NCI-H2171 treated with DMSO at 0.1 percent for 48 hours (cell line): ENCODE data around the gene LGSN.
A peak's percentile ranks its signal among the peaks of the same experiment; 100 is the strongest.
"Not testable (repeated sequence)": the region's sequence is repeated elsewhere in the genome, so short reads cannot be mapped to it uniquely, and the experiment has no call there.

Experiments used
- DNase-seq: peaks from one replicate; lab custom pipeline; 2025; lab: John Stamatoyannopoulos, UW

The LGSN gene

DNA sequence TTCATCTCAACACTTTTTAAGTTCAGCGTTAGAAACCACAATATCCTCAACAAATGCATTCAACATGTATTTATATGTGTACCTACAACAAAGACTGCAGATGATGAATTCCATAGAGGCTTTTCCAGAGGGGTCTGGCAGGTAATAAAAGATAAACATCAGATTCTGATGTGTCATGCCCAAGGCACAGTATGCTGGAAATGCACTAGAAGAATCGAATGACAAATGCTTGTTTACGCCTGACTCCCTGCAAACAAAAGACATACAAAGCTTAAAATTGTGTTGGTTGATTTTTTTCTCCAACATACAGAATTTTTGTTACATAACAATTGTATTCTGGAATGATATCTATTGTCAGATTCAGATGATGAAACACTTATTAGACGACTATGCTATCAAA lies at the start of gene LGSN:
LGSN (minus strand) TSS at position 45 of the 400 bp plus-strand sequence; CDS start at position 5, 40 bp downstream.
- DNase-seq: no peak

DNA sequence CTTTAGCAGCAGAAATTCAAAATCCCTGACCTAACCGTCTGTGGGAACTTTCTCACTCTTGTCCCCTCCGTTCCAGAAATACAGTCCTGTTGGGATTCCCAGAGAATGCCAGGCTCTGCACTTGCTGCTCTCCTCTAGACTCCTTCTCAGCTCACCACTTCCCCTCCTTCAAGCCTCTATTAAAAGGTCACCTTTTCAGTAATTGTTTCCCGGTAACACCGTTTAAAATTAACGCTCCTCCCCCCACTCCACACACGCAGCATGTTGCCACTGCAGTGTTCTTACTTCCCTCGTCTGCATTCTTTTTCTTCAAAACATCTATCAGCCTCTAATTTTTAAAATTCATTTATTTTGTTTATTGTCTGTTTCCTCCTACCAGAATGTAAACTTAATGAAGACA lies 48.6 kb upstream of the LGSN start:
- DNase-seq: no peak

- DNase-seq: not testable (repeated sequence)
Observed at GRCh38 chr6:63362500-63363120, 42.8 kb upstream of the LGSN start.

GRCh38 chr6:63357384-63357783 lies 37.6 kb upstream of the LGSN start:
- DNase-seq: not testable (repeated sequence)

- DNase-seq: no peak
Observed at GRCh38 chr6:63355632-63356031, 35.8 kb upstream of the LGSN start.

DNA sequence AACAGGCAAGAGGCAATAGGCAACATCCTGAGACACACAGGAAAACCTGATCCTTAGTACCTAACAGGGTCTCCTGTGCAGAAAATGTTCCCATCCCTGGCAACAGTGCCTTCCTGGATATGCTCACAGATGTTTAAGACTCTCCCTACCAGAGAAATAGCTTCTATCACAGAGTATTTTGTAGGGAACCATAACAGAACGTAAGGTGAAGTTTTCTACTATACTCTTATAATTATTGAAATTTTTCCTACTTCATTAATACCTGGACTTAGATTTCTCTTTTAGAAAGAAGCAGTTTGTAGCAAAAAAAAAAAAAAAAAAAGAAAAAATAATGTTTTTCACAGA lies 33.5 kb upstream of the LGSN start:
- DNase-seq: no peak

DNA sequence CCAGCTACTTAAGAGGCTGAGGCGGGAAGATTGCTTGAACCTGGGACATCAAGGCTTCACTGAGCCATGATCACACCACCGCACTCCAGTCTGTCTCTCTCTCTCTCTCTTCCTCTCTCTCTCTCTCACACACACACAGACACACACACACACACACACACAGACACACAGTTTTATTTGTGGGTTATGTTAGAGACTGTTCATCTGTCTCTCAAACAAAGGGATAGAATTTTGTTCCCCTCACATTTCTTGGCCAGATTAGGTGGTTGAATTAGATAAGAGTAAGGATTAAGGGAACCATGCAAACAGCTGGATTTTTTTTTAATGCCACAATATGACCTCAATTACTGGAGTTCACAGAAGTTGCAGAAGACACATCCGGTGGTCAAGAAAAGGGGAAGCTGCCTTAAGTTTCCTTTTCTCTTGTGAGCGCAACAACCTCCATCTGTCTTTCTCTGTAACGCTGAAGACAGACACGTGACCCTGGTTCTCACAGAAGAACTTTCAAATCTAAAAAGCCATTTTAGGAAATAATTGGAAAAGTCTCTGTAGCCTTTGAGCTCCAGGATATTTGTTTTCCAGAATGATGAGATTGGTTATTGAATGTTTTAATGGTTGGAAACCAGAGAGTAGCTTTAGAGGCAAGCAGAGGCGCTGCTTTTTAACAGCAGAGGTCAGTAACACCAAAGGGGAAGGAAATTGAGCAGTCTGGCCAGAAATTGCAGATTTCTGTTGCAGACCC lies 32.9 kb upstream of the LGSN start:
- DNase-seq: no peak

DNA sequence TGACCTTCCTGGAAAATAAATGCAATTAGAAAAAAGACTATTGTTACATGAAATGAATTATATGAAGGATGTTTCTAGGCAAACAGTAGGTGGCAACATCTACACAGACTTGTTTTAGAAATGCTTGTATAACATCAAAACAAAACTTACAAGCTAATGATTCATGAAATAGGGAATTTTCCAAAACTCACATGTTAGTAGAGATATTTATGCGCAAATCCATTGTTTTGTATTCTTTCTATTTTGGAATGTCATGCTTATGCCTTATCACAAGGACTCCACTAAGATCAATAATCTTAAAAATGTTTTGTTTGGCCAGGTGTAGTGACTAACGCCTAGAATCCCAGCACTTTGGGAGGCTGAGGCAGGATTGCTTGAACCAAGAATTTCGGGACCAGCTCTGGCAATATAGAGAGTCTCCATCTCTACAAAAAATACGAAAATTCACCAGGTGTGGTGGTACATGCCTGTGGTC lies 32.3 kb upstream of the LGSN start:
- no peak for DNase-seq

DNA sequence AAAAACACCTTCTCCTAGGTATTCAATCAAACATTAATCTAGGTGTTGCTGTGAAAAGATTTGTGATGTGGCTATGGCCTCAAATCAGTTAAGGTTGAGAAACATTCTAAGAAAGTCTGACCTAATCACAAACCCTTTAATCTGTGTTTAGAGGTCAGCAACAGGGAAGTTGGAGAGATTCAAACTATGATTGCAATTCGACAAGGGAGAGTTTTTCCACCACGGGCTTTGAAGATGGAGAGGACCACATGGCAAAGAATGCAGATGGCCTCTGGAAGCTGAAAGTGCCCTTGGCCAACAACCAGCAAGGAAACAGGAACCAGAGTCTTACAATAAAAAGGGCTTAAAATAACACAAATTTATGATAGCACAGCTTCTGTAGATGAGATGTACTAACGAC lies 29.6 kb upstream of the LGSN start:
- DNase-seq: no peak

DNA sequence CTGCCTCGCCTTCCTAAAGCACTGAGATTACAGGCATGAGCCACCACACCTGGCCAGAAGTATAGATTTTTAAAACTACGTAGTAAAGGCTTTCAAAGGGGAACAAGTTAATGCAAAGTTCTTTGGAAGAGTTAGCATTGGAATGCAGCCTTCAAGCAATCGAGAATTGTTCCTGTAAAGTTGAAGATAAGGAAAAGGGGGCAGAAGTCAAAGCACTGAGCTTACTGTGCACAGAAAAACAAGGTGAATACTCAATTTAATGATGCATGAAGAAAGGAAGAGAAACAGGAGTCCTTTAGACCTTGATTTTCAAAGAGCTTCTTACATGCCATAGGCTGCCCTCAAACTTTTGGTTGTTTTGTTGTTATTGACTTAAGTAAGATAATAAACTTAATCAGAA lies 29.1 kb upstream of the LGSN start:
- DNase-seq: no peak

DNA sequence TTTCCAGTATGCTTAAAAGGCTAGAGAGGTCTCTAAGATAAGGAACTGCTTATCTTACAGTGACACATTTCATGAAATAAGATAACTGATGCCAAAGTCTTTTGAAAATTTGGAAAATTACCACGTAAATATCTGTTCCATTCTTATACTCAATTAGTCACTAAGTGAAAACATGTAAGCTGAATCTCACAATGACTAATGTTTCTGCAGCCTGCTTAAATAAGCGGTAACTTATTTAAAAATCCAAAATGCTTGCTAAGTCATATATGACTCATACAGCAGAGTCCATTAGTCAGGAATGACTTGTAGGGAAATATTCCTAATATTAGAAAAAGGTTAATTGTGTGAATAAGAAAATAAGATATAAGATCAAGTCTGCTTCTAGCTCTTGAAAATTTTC lies 27.8 kb upstream of the LGSN start:
- no peak for DNase-seq

DNA sequence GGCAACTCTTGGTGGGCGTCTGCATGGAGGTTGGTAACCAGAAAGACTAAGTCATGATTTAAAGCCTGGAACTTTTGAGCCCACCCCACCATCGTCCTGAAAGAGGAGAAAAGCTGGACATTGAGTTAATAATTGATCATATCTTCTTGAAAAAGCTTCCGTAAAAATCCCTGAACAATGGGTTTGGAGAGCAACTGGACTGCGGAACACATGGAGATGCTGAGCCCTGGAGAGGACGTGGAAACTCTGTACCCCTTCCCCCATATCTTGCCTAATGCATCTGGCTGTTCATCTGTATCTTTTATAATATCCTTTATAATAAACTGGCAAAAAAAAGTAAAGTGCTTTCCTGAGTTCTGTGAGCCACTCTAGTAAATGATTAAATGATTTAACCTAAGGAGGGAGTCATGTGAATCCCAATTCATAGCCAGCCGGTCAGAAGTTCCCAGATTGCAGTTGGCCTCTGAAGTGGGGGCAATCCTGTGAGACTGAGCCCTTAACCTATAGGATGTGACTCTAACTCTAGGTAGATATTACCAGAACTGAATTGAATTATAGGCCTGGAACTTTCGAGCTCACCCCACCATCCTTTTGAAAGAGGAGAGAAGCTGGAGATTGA lies 26.5 kb upstream of the LGSN start:
- no peak for DNase-seq

DNA sequence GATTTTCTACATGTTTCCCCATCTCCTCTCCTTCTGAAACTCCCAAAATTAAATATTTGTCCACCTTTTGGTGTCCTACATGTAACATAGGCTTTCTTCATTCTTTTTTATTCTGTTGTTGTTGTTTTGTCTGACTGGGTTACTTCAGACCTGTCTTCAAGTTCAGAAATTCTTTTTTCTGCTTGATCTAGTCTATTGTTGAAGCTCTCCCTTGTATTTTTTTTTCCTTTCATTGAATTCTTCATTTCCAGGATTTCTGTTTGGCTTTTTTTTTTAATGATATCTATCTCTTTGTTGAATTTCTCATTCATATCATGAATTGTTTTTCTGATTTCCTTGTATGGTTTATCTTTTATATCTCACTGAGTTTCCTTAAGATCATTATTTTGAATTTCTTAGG lies 20.6 kb upstream of the LGSN start:
- no peak for DNase-seq

DNA sequence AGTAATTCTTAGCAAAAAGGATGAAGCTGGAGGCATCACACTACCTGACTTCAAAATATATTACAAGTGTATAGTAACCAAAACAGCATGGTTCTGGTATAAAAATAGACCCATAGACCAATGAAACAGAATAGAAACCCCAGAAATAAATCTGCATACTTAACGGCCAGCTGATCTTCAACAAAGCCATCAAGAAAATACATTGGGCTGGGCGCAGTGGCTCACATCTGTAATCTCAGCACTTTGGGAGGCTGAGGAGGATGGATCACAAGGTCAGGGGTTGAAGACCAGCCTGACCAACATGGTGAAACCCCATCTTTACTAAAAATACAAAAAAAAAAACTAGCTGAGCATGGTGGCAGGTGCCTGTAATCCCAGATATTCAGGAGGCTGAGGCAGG lies 14.9 kb upstream of the LGSN start:
- not testable (repeated sequence) for DNase-seq

DNA sequence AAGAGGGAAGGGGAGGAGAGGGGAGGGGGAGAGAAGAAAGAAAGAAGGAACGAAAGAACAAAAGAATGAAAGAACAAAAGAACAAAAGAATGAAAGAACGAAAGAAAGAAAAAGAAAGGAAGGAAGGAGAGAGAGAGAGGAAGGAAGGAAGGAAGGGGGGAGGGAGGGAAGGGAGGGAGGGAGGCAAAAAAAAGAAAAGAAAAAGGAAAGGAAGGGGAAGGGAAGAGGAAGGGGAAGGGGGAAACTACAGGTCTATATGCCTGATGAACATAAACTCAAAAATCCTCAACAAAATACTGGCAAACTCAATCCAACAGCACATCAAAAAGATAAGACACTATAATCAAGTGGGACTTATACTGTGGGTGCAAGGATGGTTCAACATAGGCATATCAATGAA lies 13.7 kb upstream of the LGSN start:
- no peak for DNase-seq

GRCh38 chr6:63326630-63327029 lies 6.8 kb upstream of the LGSN start:
- not testable (repeated sequence) for DNase-seq

GRCh38 chr6:63322981-63323380 lies 3.2 kb upstream of the LGSN start:
- DNase-seq: no peak

DNA sequence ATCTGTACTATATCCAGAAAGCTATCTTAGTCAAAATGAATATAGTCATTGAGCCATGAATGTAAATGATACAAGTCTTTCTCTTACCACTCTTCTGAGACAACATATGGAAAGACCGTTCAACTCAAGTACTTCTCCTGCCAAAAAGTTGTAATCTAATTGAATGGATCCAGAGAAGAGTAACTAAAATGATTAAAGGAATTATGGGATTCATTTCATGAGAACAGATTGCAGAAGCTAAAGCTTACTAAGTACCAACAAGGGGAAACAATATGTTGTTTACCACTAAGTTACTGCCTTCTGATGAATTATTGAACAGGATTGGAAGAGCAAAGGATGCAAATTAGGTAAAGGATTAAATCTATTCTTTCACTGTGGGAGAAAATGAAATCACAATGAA lies 2.0 kb upstream of the LGSN start:
- no peak for DNase-seq

DNA sequence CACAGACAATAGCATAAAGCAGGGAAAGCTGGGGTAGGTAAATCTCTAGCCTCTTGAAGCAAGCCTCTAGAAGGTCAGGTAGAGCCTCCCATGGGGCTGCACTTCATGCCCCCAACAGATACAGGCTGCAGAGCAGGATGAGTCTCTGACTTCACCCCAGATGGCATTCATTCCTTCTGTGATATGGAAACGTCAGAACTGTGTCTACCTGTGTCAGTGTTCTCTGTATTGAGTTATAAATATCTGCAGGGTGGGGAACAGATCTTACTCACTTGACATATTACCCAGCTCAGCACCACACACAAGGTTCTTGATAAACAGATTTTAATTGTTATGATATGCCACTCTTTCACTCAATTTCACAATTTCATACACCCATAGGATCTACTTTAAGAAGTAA lies 2.1 kb downstream of the LGSN start:
- no peak for DNase-seq

DNA sequence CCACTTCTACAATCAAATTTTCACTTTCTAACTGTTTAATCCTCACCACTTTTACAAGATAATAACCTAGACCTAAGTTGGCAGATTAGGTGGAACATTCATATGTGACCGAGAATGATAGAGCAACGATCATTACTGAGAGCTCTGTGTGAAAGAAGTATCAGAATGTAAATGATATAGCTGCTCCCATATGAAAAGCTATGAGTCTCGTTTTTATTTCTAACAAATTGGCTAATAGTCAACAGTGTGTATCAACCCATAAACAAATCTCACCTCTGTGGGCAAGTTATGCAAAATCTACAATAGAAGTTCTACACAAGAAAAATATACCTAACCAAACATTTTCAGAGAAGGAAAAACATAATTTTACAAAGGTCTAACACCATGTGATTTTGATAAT lies 3.7 kb downstream of the LGSN start:
- DNase-seq: no peak

DNA sequence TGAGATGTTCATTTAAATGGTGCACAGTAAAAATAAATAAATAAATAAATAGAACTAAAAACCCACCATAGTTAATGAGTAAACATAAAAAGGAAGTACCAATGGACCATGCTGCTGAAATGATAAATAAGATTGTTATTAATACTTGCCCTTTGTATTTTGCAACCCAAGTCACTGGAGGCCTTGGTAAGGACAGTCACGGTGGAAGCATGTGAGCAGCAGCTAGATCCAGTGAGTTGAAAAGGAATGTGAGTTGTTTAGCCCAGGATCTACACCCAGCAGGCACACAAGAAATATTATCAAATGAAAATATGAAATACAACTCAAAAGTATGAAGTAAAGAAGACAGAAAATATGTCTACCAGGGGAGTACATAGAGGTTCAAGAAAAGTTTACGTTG lies 6.7 kb downstream of the LGSN start:
- no peak for DNase-seq

GRCh38 chr6:63307581-63308246 lies 12.1 kb downstream of the LGSN start:
- DNase-seq: peak; percentile 43

DNA sequence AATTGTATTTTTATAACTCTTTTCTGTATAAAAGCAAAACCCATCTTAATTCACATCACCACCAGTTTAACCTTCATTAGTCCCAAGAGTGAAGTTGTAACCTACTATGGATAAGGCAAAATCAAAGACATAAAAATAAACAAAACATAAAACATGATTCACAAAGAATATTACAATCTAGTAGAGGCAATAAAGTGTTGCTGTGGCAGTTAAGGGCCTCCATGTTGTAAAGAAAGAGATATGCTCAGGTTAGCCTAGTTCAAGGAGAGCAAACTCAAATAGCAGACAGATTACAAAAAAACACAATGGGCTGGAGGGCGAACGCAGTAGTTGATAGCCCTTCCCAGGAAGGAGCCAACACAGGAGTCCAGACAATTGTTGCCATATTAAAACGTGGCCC lies 13.4 kb downstream of the LGSN start:
- DNase-seq: no peak
